ENCODE data around the gene ZNF76. TPM values are rescaled to one million over a fixed set of nuclear protein-coding genes. Genes with fewer than 3 reads are reported as not detected.
A peak's percentile ranks its signal among the peaks of the same experiment; 100 is the strongest.

The ZNF76 gene
- total and polyA plus RNA-seq, 2 of the 13 experiments (the other 11 are each of a cell fraction or from before 2014, with no cell fraction given): 13.2 to 26.4 TPM

DNA sequence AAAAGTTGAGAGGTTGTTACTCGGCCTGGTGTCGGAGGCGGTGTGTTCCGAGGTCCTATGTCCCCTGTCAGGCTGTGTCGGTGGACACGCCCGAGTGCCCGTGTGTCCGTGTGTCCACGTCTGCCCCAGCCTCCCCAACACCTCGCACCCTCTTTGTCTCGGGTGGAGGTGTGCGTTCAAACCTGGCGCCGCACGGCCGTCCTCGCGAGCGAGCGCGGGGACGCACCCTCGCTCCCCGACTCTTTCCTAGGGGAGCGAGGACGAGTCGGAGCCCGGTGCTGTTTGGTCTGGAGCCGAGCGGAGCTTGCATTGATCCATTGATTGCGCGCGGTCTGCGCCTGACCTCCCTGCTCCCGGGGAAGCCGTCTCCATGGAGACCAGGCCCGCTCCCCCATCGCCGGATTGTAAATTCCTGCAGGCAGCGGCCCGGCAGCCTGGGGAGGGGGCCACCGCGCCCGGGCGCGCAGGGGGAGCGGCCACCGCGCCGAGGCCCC lies 46.2 kb upstream of the ZNF76 start (continued):
- TF ChIP-seq, protein P1, sequence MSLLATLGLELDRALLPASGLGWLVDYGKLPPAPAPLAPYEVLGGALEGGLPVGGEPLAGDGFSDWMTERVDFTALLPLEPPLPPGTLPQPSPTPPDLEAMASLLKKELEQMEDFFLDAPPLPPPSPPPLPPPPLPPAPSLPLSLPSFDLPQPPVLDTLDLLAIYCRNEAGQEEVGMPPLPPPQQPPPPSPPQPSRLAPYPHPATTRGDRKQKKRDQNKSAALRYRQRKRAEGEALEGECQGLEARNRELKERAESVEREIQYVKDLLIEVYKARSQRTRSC (CRISPR knock-in tag; IDR thresholded peaks at IDR 0.05; ENCODE audit: low read depth): no peak
- no peak for TF ChIP-seq ZNF784 (CRISPR knock-in tag; IDR thresholded peaks at IDR 0.05; ENCODE audit: borderline replicate concordance)
- no peak for TF ChIP-seq GMEB2 (CRISPR knock-in tag; IDR thresholded peaks at IDR 0.05; ENCODE audit: low read depth)
- no peak for TF ChIP-seq STAG1 (CRISPR knock-in tag; IDR thresholded peaks at IDR 0.05)
- TF ChIP-seq HDAC1 (CRISPR knock-in tag; IDR thresholded peaks at IDR 0.05): 0 out of 2 replicates have a peak, but pooled peaks have one; percentile 14
- no peak for TF ChIP-seq SUZ12 (IDR thresholded peaks at IDR 0.05; ENCODE audit: low read depth, low read length)
- no peak for TF ChIP-seq PRPF4 (IDR thresholded peaks at IDR 0.05; ENCODE audit: low read depth, low read length, poor library complexity, severe bottlenecking)
- TF ChIP-seq SP5 (CRISPR knock-in tag; IDR thresholded peaks at IDR 0.05; ENCODE audit: borderline replicate concordance, low read depth): no peak
- TF ChIP-seq ZNF530 (CRISPR knock-in tag; IDR thresholded peaks at IDR 0.05; ENCODE audit: low read depth): no peak
- TF ChIP-seq, protein P2, sequence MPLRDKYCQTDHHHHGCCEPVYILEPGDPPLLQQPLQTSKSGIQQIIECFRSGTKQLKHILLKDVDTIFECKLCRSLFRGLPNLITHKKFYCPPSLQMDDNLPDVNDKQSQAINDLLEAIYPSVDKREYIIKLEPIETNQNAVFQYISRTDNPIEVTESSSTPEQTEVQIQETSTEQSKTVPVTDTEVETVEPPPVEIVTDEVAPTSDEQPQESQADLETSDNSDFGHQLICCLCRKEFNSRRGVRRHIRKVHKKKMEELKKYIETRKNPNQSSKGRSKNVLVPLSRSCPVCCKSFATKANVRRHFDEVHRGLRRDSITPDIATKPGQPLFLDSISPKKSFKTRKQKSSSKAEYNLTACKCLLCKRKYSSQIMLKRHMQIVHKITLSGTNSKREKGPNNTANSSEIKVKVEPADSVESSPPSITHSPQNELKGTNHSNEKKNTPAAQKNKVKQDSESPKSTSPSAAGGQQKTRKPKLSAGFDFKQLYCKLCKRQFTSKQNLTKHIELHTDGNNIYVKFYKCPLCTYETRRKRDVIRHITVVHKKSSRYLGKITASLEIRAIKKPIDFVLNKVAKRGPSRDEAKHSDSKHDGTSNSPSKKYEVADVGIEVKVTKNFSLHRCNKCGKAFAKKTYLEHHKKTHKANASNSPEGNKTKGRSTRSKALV (CRISPR knock-in tag; IDR thresholded peaks at IDR 0.05): peak; percentile 75; the same call in 1 of the 2 replicates
- 0 out of 2 replicates have a peak, but pooled peaks have one; percentile 35 for TF ChIP-seq MTA1 (CRISPR knock-in tag; IDR thresholded peaks at IDR 0.05; ENCODE audit: borderline replicate concordance)
- 0 out of 2 replicates have a peak, but pooled peaks have one; percentile 41 for TF ChIP-seq BATF2 (CRISPR knock-in tag; IDR thresholded peaks at IDR 0.05)
- TF ChIP-seq DDIT3 (CRISPR knock-in tag; IDR thresholded peaks at IDR 0.05): no peak
- no peak for TF ChIP-seq HNRNPLL (IDR thresholded peaks at IDR 0.05; ENCODE audit: low read depth, low read length, poor library complexity, severe bottlenecking)
- TF ChIP-seq MYPOP (CRISPR knock-in tag; IDR thresholded peaks at IDR 0.05): 0 out of 2 replicates have a peak, but pooled peaks have one; percentile 37
- no peak for TF ChIP-seq ELF4 (CRISPR knock-in tag; IDR thresholded peaks at IDR 0.05; ENCODE audit: borderline replicate concordance)
- TF ChIP-seq ZBTB33 (CRISPR knock-in tag; IDR thresholded peaks at IDR 0.05): peak; percentile 11; the same call in 1 of the 2 replicates
- TF ChIP-seq ZBTB7B (CRISPR knock-in tag; IDR thresholded peaks at IDR 0.05): no peak
- peak; percentile 16; the same call in 1 of the 2 replicates for TF ChIP-seq GABPB1 (CRISPR knock-in tag; IDR thresholded peaks at IDR 0.05)
